Measurements from ENCODE around the gene TRMT1L.

TRMT1L gene

DNA sequence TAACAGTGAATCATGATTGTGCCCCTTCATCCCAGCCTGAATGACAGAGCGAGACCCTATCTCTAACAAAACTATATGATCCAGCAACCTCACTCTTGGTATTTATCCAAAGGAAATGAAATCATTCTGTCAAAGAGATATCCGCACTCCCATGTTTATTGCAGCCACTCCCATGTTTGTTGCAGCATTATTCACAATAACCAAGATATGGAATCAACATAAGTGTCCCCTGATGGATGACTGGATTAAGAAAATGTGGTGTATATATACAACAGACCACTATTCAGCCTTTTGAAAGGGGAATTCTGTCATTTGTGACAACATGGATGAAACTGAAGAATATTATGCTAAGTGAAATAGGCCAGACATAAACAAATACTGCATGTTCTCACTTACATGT is 44.4 kb downstream of the TRMT1L start:
- no peak for DNase-seq

GRCh38 chr1:185111873-185112272 is 44.9 kb downstream of the TRMT1L start:
- DNase-seq: no peak

DNA sequence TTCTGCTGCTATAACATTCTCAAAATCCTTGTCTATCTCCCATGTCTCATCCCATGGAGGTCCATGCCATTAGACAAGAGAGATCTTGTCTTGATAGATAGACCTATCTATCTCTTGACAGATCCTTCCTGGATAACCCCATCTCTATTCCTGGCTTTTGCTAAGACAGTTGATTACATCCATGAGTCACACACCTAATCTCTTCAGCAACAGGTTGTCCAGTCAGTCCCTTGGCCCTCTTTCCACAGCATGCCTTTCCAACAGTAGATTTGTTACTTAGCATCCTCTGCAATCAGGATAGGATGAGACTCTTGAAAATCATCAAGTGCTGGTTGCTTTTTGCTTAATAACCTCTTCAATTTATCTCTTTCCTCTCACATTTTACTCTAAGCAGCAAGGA is 46.6 kb downstream of the TRMT1L start:
- no peak for DNase-seq

GRCh38 chr1:185108321-185108720 is 48.4 kb downstream of the TRMT1L start:
- DNase-seq: no peak

DNA sequence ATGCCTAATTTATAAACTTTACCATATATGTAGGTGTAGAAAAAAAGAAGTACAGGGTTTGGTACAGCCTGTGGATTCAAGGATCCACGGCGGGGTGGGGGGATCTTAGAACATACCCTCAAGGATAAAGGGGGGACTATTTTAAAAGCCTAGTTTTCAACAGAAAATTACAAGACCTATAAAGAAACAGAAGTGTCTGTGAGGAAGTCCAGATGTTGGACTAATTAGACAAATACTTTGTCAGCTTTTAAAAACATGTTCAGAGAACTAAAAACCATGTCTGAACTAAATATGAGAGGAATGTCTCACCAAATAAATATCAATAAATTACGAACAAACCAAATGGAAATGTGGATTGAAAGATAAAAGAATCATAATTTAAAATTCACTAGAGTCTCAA is 51.6 kb downstream of the TRMT1L start:
- DNase-seq: no peak

- DNase-seq: no peak
Measured at GRCh38 chr1:185104083-185104482, 52.7 kb downstream of the TRMT1L start.

DNA sequence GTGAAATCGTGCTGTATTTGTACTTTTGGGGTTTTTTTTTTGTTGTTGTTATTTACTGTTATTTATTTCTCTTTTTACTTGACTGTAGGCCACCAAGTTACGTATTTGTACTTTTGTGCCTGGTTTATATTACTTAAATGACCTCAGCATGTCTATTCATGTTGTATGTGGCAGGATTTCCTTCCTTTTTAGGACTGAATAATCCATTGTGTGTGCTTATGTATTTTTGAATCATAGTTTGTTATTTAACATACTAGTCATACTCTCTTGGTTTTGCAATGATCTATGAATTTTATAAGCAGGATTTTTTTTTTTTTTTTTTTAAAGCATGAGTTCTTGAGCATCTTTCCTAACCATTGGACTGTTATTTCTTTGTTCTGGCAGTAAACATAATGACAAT is 60.2 kb downstream of the TRMT1L start:
- DNase-seq: no peak

- DNase-seq: no peak
Measured at GRCh38 chr1:185094761-185095160, 62.0 kb downstream of the TRMT1L start.

GRCh38 chr1:185091480-185091879 is 65.3 kb downstream of the TRMT1L start:
- no peak for DNase-seq

- DNase-seq: no peak
Measured at GRCh38 chr1:185087746-185088145, 69.0 kb downstream of the TRMT1L start.

- no peak for DNase-seq
Measured at GRCh38 chr1:185087101-185087500, 69.7 kb downstream of the TRMT1L start.

DNA sequence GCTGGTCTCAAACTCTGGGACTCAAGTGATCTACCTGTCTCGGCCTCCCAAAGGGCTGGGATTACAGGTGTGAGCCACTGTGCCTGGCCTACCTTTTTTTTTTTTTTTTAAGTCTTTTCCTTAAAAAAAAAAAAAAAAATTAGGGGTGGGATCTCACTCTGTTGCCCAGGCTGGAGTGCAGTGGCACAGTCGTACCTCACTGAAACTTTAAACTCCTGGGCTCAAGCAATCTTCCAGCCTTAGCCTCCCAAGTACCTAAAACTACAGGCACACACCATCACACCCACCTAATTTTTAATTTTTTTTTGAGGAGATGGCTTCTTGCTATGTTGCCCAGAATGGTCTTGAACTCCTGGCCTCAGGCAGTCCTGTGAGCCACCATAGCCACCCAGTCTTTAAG is 72.9 kb downstream of the TRMT1L start:
- no peak for DNase-seq

DNA sequence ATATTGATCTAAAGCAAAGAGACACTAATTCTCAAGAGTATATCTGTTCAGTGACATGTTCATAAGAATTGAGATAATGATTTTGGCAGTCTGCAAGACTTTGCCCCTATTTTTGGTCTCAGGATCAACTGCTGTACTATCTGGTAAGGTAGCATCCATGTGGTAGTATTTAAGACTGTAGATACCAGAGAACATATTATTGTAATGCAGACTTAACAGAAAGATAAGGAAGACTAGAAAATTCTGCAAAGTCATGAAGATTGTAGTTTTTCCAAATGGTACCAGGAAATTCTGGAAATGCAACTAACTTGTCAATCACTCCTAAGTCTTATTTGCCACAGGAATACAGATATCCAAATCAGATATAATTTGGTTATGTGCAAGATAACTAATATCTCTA is 76.3 kb downstream of the TRMT1L start:
- no peak for DNase-seq

GRCh38 chr1:185077374-185077773 is 79.4 kb downstream of the TRMT1L start:
- no peak for DNase-seq

DNA sequence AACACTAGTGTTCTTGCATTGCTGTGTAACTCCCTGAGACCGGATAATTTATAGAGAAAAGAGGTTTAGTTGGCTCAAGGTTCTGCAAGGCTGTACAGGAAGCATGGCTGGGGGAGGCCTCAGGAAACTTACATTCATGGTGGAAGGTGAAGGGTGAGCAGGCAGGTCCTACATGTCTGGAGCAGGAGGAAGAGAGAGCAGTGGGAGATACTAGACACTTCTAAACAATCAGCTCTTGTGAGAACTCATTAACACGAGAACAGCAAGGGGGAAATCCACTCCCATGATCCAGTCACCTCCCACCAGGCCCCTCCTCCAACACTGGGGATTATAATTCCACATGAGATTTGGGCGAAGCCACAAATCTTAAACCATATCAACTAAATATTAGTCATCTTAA is 81.3 kb downstream of the TRMT1L start:
- DNase-seq: no peak

DNA sequence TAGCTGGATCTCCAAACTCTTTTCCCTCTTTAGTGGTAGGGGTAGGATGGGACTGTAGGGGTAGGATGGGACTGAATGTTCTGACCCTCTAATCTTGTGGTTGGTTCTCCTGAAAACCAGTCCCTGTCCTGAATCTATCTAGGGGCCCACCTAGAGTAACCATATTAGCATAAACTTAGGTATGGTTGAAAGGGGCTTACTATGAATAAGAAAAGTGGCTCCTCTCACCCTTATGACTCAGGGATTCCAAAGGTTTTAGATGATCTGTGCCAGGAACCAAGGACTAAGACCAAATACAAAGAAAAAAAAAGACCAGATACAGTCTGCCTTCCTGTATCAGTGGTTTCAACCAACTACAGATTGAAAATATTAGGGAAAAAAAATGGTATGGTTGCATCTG is 82.4 kb downstream of the TRMT1L start:
- no peak for DNase-seq

- DNase-seq: no peak
Measured at GRCh38 chr1:185073725-185074124, 83.0 kb downstream of the TRMT1L start.

DNA sequence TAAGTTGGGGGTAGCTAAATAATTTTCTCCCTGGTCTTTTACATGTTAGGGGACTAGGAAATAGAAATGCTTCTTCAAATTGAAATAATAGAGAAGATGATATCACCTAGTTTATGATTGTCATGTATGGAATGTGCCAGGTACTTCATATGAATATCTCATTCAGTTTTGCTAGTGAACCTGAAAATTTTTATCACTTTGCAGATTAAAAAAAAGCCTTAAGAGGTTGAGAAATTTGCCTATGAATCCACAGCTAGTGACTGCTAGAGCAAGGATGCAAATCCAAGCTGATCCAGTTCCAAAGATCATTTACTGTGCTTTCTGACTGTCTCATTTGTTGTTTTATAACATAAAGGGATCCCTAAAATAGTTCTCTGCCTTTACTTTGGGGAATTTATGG is 86.7 kb downstream of the TRMT1L start:
- no peak for DNase-seq

DNA sequence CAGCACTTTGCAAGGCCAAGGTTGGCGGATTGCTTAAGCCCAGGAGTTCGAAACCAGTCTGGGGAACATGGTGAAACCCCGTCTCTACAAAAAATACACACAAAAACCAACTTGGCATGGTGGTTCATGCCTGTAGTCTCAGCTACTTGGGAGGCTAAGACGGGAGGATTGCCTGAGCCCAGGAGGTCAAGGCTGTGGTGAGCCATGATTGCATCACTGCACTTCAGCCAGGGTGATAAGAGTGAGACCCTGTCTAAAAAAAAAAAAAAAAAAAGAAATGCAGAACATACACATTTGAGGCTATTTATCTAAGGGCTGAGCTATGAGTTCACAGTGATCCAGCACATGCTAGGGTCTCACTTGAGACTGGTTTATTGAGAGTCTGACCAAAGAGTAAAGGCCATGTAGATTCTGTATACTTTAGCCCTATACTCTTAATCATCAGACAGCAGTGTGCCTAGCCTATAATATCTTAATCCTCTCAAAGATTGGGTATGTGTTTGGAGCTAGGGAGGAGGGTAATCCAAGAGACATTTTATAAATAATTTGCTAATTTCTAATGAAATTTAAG is 87.5 kb downstream of the TRMT1L start:
- DNase-seq: no peak

GRCh38 chr1:185068341-185068740 is 88.4 kb downstream of the TRMT1L start:
- DNase-seq: no peak

Data from Kasumi-1 (cell line).